Naive thymus-derived CD4-positive, alpha-beta T cell (primary cell): ENCODE data around the gene DHRS1. TPM values are rescaled to one million over a fixed set of nuclear protein-coding genes. Genes with fewer than 3 reads are reported as not detected.

Source experiments
- ATAC-seq: fragments of 150-1000 bp; cut with Tn5 transposase; 2 replicates; pipeline ENCODE4 v1.10.0; 2021; ENCODE audit warnings: mild to moderate bottlenecking, moderate library complexity
- CTCF ChIA-PET: fragments of 350-600 bp; sonication (Branson Sonifier 250); formaldehyde crosslinking; loops from one replicate; lab custom pipeline; 2021; ENCODE audit warnings: antibody characterized with exemption; lab: Charles Lee
- POLR2A ChIA-PET: fragments of 350-600 bp; sonication (Branson Sonifier 250); formaldehyde crosslinking; loops from one replicate; lab custom pipeline; 2021; ENCODE audit warnings: antibody characterized with exemption, inconsistent platforms; lab: Charles Lee
- DNase-seq, 9 donors: peaks; one replicate each; pipeline versions ENCODE4 v3.0.0 to v3.0.0-alpha.2; 2020 to 2022; ENCODE audit warnings: mixed read lengths in 1 of 9
- H3K27ac ChIP-seq: one replicate; pipeline ENCODE4 v1.7.0; 2013; ENCODE audit warnings: mild to moderate bottlenecking, low read depth, low read length, moderate library complexity
- H3K27me3 ChIP-seq, 2 donors: one replicate each; pipeline ENCODE4 v1.7.0; 2013; ENCODE audit warnings: low read length in 2 of 2, mild to moderate bottlenecking in 2 of 2, moderate library complexity in 2 of 2; ENCODE audit not compliant: control insufficient read depth in 2 of 2, insufficient read depth in 2 of 2
- H3K36me3 ChIP-seq, 3 experiments: 1 replicate in 2 of 3; 2 replicates in 1 of 3; pipeline ENCODE4 v1.7.0; 2013; ENCODE audit warnings: low read length in 3 of 3, mild to moderate bottlenecking in 3 of 3, moderate library complexity in 1 of 3; ENCODE audit not compliant: insufficient read depth in 3 of 3, control insufficient read depth in 2 of 3
- H3K4me1 ChIP-seq, 2 donors: one replicate each; pipeline ENCODE4 v1.7.0; 2013; ENCODE audit warnings: low read length in 2 of 2, mild to moderate bottlenecking in 2 of 2, moderate library complexity in 1 of 2; ENCODE audit not compliant: control insufficient read depth in 2 of 2, insufficient read depth in 2 of 2
- H3K4me3 ChIP-seq: 2 replicates; pipeline ENCODE4 v1.7.0; 2013; ENCODE audit warnings: mild to moderate bottlenecking, low read length
- H3K9me3 ChIP-seq, 3 experiments: 1 replicate in 2 of 3; 2 replicates in 1 of 3; pipeline ENCODE4 v1.7.0; 2013; ENCODE audit warnings: low read length in 3 of 3; ENCODE audit not compliant: control insufficient read depth in 2 of 3
- H3K27ac Mint-ChIP-seq, 9 donors: one replicate each; pipeline ENCODE4 v1.8.0; 2020 to 2022; ENCODE audit warnings: mixed read lengths in 9 of 9, mild to moderate bottlenecking in 8 of 9, moderate library complexity in 5 of 9, inconsistent platforms in 2 of 9
- H3K27me3 Mint-ChIP-seq, 5 donors: one replicate each; pipeline ENCODE4 v1.8.0; 2021 to 2022; ENCODE audit warnings: mixed read lengths in 5 of 5, mild to moderate bottlenecking in 1 of 5
- H3K36me3 Mint-ChIP-seq, 5 donors: one replicate each; pipeline ENCODE4 v1.8.0; 2020 to 2022; ENCODE audit warnings: mixed read lengths in 5 of 5, mild to moderate bottlenecking in 3 of 5, inconsistent platforms in 1 of 5
- H3K4me1 Mint-ChIP-seq, 7 donors: one replicate each; pipeline ENCODE4 v1.8.0; 2020 to 2022; ENCODE audit warnings: mixed read lengths in 7 of 7, mild to moderate bottlenecking in 3 of 7, inconsistent platforms in 1 of 7
- H3K4me3 Mint-ChIP-seq, 10 donors: one replicate each; pipeline ENCODE4 v1.8.0; 2020 to 2022; ENCODE audit warnings: mild to moderate bottlenecking in 10 of 10, mixed read lengths in 10 of 10, moderate library complexity in 6 of 10, inconsistent platforms in 2 of 10
- H3K9me3 Mint-ChIP-seq, 11 donors: one replicate each; pipeline ENCODE4 v1.8.0; 2020 to 2022; ENCODE audit warnings: mixed read lengths in 11 of 11, mild to moderate bottlenecking in 4 of 11, inconsistent platforms in 1 of 11, moderate library complexity in 1 of 11
- intact Hi-C, 2 donors: fragments of 100-400 bp; cut with micrococcal nuclease; formaldehyde crosslinking; loops; one replicate each; pipeline ENCODE4 v1.15.1; 2023
- polyA plus RNA-seq, 2 donors: library from polyadenylated mRNA; unstranded; fragments of 300-500 nt; fragmentation: Illumina TruSeq; gene quantifications; one replicate each; pipeline ENCODE4 v1.2.3, GENCODE V29; 2021
- total RNA-seq, 6 experiments: library from RNA in 5 of 6; stranded (reverse) in 5 of 6; gene quantifications; 1 replicate in 5 of 6; 2 replicates in 1 of 6; pipeline ENCODE4 v1.2.3 and lab custom pipeline; 2021 to 2026

The DHRS1 gene
- total and polyA plus RNA-seq, 7 experiments from 2014 or later: 21.3 to 38.4 (median 33.3) TPM

- POLR2A ChIA-PET: no interaction called here
- Histone ChIP-seq H3K27me3 (no peaks in the 10 kb centered on the region), H3K4me3 (no peak overlapping the region), H3K27ac (no peak overlapping the region), H3K9me3 (no peaks in the 10 kb centered on the region), H3K36me3 (peaks cover 0 to 45% (median 11%) of the 10 kb centered on the region in 3 experiments), H3K4me1 (no peaks in the 10 kb centered on the region)
- intact Hi-C loops: no loop called here
- ATAC-seq (no peak), DNase-seq (no peak)
- H3K9me3 Mint-ChIP-seq: no peaks in the 10 kb centered on the region
- peaks cover 0 to 33% (median 8%) of the 10 kb centered on the region in 5 donors for H3K36me3 Mint-ChIP-seq
- no peak overlapping the region for H3K27ac Mint-ChIP-seq
- CTCF ChIA-PET: interaction anchor here (0.8 kb wide), 1 partner anchor 14 kb away, joined by 3 read pairs; the partner anchor contains the start of gene TINF2
- peaks cover 0 to 7% (median 0%) of the 10 kb centered on the region in 7 donors for H3K4me1 Mint-ChIP-seq
- H3K27me3 Mint-ChIP-seq: no peaks in the 10 kb centered on the region
- no peak overlapping the region for H3K4me3 Mint-ChIP-seq
Observed at GRCh38 chr14:24255931-24256711, 43.5 kb downstream of the DHRS1 start.

- peaks cover 0 to 14% (median 0%) of the 10 kb centered on the region in 7 donors for H3K4me1 Mint-ChIP-seq
- H3K9me3 ChIP-seq: no peaks in the 10 kb centered on the region
- peaks cover 0 to 40% (median 11%) of the 10 kb centered on the region in 3 experiments for H3K36me3 ChIP-seq
- H3K4me3 Mint-ChIP-seq: no peak overlapping the region
- no peak for ATAC-seq
- no peaks in the 10 kb centered on the region for H3K27me3 Mint-ChIP-seq
- H3K4me1 ChIP-seq: no peaks in the 10 kb centered on the region
- H3K36me3 Mint-ChIP-seq: peaks cover 0 to 29% (median 8%) of the 10 kb centered on the region in 5 donors
- ChIA-PET POLR2A (no interaction called here), CTCF (interaction anchor here (0.8 kb wide), 1 partner anchor 13 kb away, joined by 3 read pairs; the partner anchor contains the start of gene TINF2)
- no peak overlapping the region for H3K27ac ChIP-seq
- intact Hi-C loops: no loop called here
- no peak for DNase-seq
- no peaks in the 10 kb centered on the region for H3K27me3 ChIP-seq
- H3K27ac Mint-ChIP-seq: peak overlapping the region in 1 of 9 donors; percentile 31
- no peak overlapping the region for H3K4me3 ChIP-seq
- H3K9me3 Mint-ChIP-seq: no peaks in the 10 kb centered on the region
Observed at GRCh38 chr14:24255438-24255837, 44.1 kb downstream of the DHRS1 start.

GRCh38 chr14:24254630-24255392 lies 44.8 kb downstream of the DHRS1 start:
- Mint-ChIP-seq H3K4me1 (peaks cover 0 to 20% (median 0%) of the 10 kb centered on the region in 7 donors), H3K36me3 (peaks cover 0 to 31% (median 7%) of the 10 kb centered on the region in 5 donors), H3K9me3 (no peaks in the 10 kb centered on the region), H3K4me3 (no peak overlapping the region), H3K27me3 (no peaks in the 10 kb centered on the region), H3K27ac (peak overlapping the region in 1 of 9 donors; percentile 31)
- no peak for ATAC-seq
- no peak for DNase-seq
- no peak overlapping the region for H3K4me3 ChIP-seq
- no peaks in the 10 kb centered on the region for H3K9me3 ChIP-seq
- ChIA-PET POLR2A (no interaction called here), CTCF (interaction anchor here (0.8 kb wide), 1 partner anchor 12 kb away, joined by 3 read pairs; the partner anchor contains the start of gene TINF2)
- no peaks in the 10 kb centered on the region for H3K4me1 ChIP-seq
- no peak overlapping the region for H3K27ac ChIP-seq
- peaks cover 0 to 40% (median 11%) of the 10 kb centered on the region in 3 experiments for H3K36me3 ChIP-seq
- intact Hi-C loops: no loop called here
- no peaks in the 10 kb centered on the region for H3K27me3 ChIP-seq

GRCh38 chr14:24253936-24254335 lies 45.6 kb downstream of the DHRS1 start:
- DNase-seq: no peak

DNA sequence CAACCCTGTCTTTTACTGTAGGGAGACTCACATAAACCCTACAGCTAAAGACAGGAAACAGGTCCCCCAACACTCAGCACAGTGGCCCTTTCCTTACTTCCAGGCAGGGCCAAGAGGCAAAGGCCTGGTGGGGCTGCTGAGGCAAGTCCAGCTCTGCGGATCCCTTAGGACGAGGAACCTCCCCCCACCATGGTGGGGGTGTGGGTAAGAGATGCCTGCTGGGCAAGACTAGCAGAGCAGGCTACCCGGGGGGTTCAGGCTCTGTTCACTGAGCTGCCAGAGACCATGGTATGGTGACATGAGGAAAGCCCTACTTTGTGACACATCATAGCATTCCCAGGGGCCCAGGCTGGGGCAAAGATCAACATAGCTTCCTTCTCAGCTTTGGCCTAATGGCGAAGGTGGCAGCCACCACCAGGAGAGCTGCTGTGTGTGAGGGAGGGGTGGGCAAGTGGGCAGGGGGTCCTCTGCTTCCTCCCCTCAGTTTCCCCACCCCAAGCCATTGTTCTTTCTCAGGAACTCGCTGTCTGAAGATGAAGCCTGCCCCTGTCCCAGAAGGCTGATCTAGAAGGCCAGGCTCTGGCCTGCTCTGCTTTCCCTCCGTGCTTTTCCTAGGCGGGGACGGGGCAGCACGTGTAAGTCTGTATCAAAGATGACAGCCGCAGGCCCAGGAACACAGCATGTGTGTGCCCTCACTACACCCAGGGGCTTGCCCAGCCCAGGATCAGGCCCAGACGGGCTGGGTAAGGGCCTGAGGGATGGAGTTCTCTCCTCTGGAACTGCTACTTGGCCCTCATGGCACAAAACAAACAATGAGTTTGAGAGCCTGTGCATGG lies 47.1 kb downstream of the DHRS1 start:
- DNase-seq: no peak
- Histone ChIP-seq H3K27me3 (no peaks in the 10 kb centered on the region), H3K27ac (no peak overlapping the region), H3K9me3 (no peaks in the 10 kb centered on the region), H3K36me3 (peaks cover 0 to 44% (median 11%) of the 10 kb centered on the region in 3 experiments), H3K4me1 (no peaks in the 10 kb centered on the region), H3K4me3 (no peak overlapping the region)
- no peaks in the 10 kb centered on the region for H3K9me3 Mint-ChIP-seq
- H3K36me3 Mint-ChIP-seq: peaks cover 0 to 34% (median 8%) of the 10 kb centered on the region in 5 donors
- no peak overlapping the region for H3K27ac Mint-ChIP-seq
- H3K4me1 Mint-ChIP-seq: peaks cover 0 to 36% (median 4%) of the 10 kb centered on the region in 7 donors
- CTCF ChIA-PET: interaction anchor here (1.1 to 1.2 kb wide), 2 partner anchors 47 to 55 kb away, joined by 3 to 6 read pairs; partner anchors contain the start of genes CIDEB, DHRS1 and NOP9
- POLR2A ChIA-PET: no interaction called here
- H3K4me3 Mint-ChIP-seq: no peak overlapping the region
- ATAC-seq: no peak
- intact Hi-C loops: no loop called here
- H3K27me3 Mint-ChIP-seq: no peaks in the 10 kb centered on the region

More at GRCh38 chr14:24253936-24254335, 45.6 kb downstream of the DHRS1 start:
- H3K36me3 Mint-ChIP-seq: peaks cover 0 to 34% (median 9%) of the 10 kb centered on the region in 5 donors
- ATAC-seq: no peak
- Histone ChIP-seq H3K36me3 (peaks cover 0 to 44% (median 11%) of the 10 kb centered on the region in 3 experiments), H3K4me1 (no peaks in the 10 kb centered on the region), H3K27ac (no peak overlapping the region), H3K27me3 (no peaks in the 10 kb centered on the region), H3K9me3 (no peaks in the 10 kb centered on the region), H3K4me3 (no peak overlapping the region)
- no peak overlapping the region for H3K4me3 Mint-ChIP-seq
- intact Hi-C loops: no loop called here
- ChIA-PET CTCF (no interaction called here), POLR2A (no interaction called here)
- H3K27me3 Mint-ChIP-seq: no peaks in the 10 kb centered on the region
- peaks cover 0 to 22% (median 0%) of the 10 kb centered on the region in 7 donors for H3K4me1 Mint-ChIP-seq
- no peaks in the 10 kb centered on the region for H3K9me3 Mint-ChIP-seq
- peak overlapping the region in 1 of 9 donors; percentile 23 for H3K27ac Mint-ChIP-seq

- Mint-ChIP-seq H3K9me3 (no peaks in the 10 kb centered on the region), H3K4me1 (peaks cover 2 to 40% (median 8%) of the 10 kb centered on the region in 7 donors), H3K27me3 (no peaks in the 10 kb centered on the region), H3K36me3 (peaks cover 0 to 34% (median 8%) of the 10 kb centered on the region in 5 donors), H3K27ac (peak overlapping the region in 1 of 9 donors; percentile 73), H3K4me3 (no peak overlapping the region)
- intact Hi-C loops: no loop called here
- DNase-seq (no peak), ATAC-seq (no peak)
- Histone ChIP-seq H3K27ac (no peak overlapping the region), H3K9me3 (no peaks in the 10 kb centered on the region), H3K4me3 (no peak overlapping the region), H3K27me3 (no peaks in the 10 kb centered on the region), H3K36me3 (peaks cover 0 to 44% (median 11%) of the 10 kb centered on the region in 3 experiments), H3K4me1 (no peaks in the 10 kb centered on the region)
- CTCF ChIA-PET: interaction anchor here (1.1 to 1.4 kb wide), 3 partner anchors 43 to 56 kb away, joined by 3 to 6 read pairs (median 3); partner anchors contain the start of genes CIDEB, DHRS1 and NOP9
- POLR2A ChIA-PET: no interaction called here
Observed at GRCh38 chr14:24251880-24252288, 47.7 kb downstream of the DHRS1 start.
